Activated CD4-positive, alpha-beta T cell treated with anti-CD3 and anti-CD28 coated beads for 24 hours (primary cell): Measurements from ENCODE around the gene PUM2.
A peak's percentile ranks its signal among the peaks of the same experiment; 100 is the strongest.
"Not testable (repeated sequence)": the region's sequence is repeated elsewhere in the genome, so short reads cannot be mapped to it uniquely, and the experiment has no call there.

Source experiments
- DNase-seq, 2 donors: peaks; one replicate each; pipeline ENCODE4 v3.0.0-alpha.2; 2020; ENCODE audit warnings: low read depth in 2 of 2

PUM2 gene

GRCh38 chr2:20371323-20372025, 20.8 kb upstream of the PUM2 start:
- DNase-seq, result no peak

GRCh38 chr2:20370191-20370590, 19.5 kb upstream of the PUM2 start:
- no peak for DNase-seq

- DNase-seq, result no peak
Observed at GRCh38 chr2:20369366-20369765, 18.7 kb upstream of the PUM2 start.

GRCh38 chr2:20368706-20369105, 18.1 kb upstream of the PUM2 start:
- DNase-seq, result no peak

- DNase-seq, result not testable (repeated sequence)
Observed at GRCh38 chr2:20367929-20368328, 17.3 kb upstream of the PUM2 start.

GRCh38 chr2:20366672-20367116, 16.1 kb upstream of the PUM2 start:
- no peak for DNase-seq

- DNase-seq, result no peak
Observed at GRCh38 chr2:20365249-20365817, 14.7 kb upstream of the PUM2 start.

- DNase-seq, result no peak
Observed at GRCh38 chr2:20363578-20363977, 12.9 kb upstream of the PUM2 start.

GRCh38 chr2:20362701-20363435, 12.2 kb upstream of the PUM2 start:
- DNase-seq, result no peak

GRCh38 chr2:20361893-20362292, 11.2 kb upstream of the PUM2 start:
- DNase-seq, result no peak

- DNase-seq, result no peak
Observed at GRCh38 chr2:20359096-20359495, 8.5 kb upstream of the PUM2 start.

GRCh38 chr2:20357638-20358389, 7.2 kb upstream of the PUM2 start:
- no peak for DNase-seq

- no peak for DNase-seq
Observed at GRCh38 chr2:20356042-20356441, 5.4 kb upstream of the PUM2 start.

- DNase-seq, result no peak
Observed at GRCh38 chr2:20355131-20355530, 4.5 kb upstream of the PUM2 start.

GRCh38 chr2:20353241-20353992, 2.8 kb upstream of the PUM2 start:
- DNase-seq, result no peak

GRCh38 chr2:20352581-20353216, 2.1 kb upstream of the PUM2 start:
- DNase-seq, result no peak

GRCh38 chr2:20352230-20352578, 1.6 kb upstream of the PUM2 start:
- DNase-seq, result no peak

GRCh38 chr2:20351555-20352229, 1.0 kb upstream of the PUM2 start:
- DNase-seq, result no peak

GRCh38 chr2:20350041-20350712, 467 bp downstream of the PUM2 start:
- DNase-seq, result peak; percentile 46 to 55

- DNase-seq, result no peak
Observed at GRCh38 chr2:20349513-20349921, 1.1 kb downstream of the PUM2 start.
